Colonic mucosa (tissue), 4 donors: ENCODE data around the gene RPL22. TPM values are rescaled to one million over a fixed set of nuclear protein-coding genes. Genes with fewer than 3 reads are reported as not detected.
A peak's percentile ranks its signal among the peaks of the same experiment; 100 is the strongest.

Experiments used
- DNase-seq: peaks from one replicate; pipeline ENCODE4 v3.0.0-alpha.2; 2020
- H3K27ac ChIP-seq: fragments of 200-600 bp; one replicate; pipeline ENCODE4 v1.8.0; 2021
- H3K27me3 ChIP-seq: fragments of 200-600 bp; one replicate; pipeline ENCODE4 v1.8.0; 2021
- H3K36me3 ChIP-seq: fragments of 200-600 bp; one replicate; pipeline ENCODE4 v1.8.0; 2021
- H3K4me1 ChIP-seq: fragments of 200-600 bp; one replicate; pipeline ENCODE4 v1.8.0; 2021; ENCODE audit warnings: mild to moderate bottlenecking
- H3K4me3 ChIP-seq: fragments of 200-600 bp; one replicate; pipeline ENCODE4 v1.8.0; 2021
- H3K9ac ChIP-seq, 2 donors: one replicate each; pipeline ENCODE4 v1.7.0; 2013; ENCODE audit warnings: control low read depth in 2 of 2, low read depth in 2 of 2, low read length in 2 of 2
- H3K9me3 ChIP-seq: fragments of 200-600 bp; one replicate; pipeline ENCODE4 v1.8.0; 2021
- CTCF ChIP-seq: fragments of 200-600 bp; IDR thresholded peaks from one replicate; pipeline ENCODE4 v1.8.0; 2022; ENCODE audit warnings: antibody characterized with exemption, mild to moderate bottlenecking
- intact Hi-C: fragments of 100-400 bp; cut with DNase I; formaldehyde crosslinking; loops from one replicate; pipeline ENCODE4 v1.14.1; 2022
- total RNA-seq, 2 donors: library from RNA; stranded (reverse); fragmentation: NEBNext Ultra II Directional in 1 of 2; extraction: Animal tissue kit (Norgen Biotek cat#: 25700) in 1 of 2; gene quantifications; one replicate each; pipeline ENCODE4 v1.2.1, GENCODE V29; 2021
- donor health status: healthy.
- donor health status: DM: no; HTN: no; CAD: no.
- donor health status: DM: no; HTN: no; CAD: no.

Gene RPL22
- total RNA-seq, 2 donors from 2014 or later, result 314 to 378 TPM

GRCh38 chr1:6198646-6199297 is 623 bp downstream of the RPL22 start:
- Histone ChIP-seq H3K4me1 (peaks cover 6% of the 10 kb centered on the region), H3K9ac (peak overlapping the region; percentile 92 to 97), H3K27me3 (no peaks in the 10 kb centered on the region), H3K27ac (peak overlapping the region; percentile 73), H3K36me3 (no peaks in the 10 kb centered on the region), H3K4me3 (peak overlapping the region; percentile 100), H3K9me3 (no peaks in the 10 kb centered on the region)
- DNase-seq, result peak; percentile 37
- no peak for TF ChIP-seq CTCF
- intact Hi-C loops, result no loop called here

GRCh38 chr1:6197746-6198427 is 1.5 kb downstream of the RPL22 start:
- peaks cover 2% of the 10 kb centered on the region for H3K36me3 ChIP-seq
- intact Hi-C loops, result no loop called here

GRCh38 chr1:6191968-6192367 is 7.4 kb downstream of the RPL22 start:
- Histone ChIP-seq H3K4me1 (no peaks in the 10 kb centered on the region), H3K4me3 (no peak overlapping the region), H3K36me3 (peaks cover 9% of the 10 kb centered on the region), H3K9ac (no peak overlapping the region), H3K9me3 (no peaks in the 10 kb centered on the region), H3K27me3 (no peaks in the 10 kb centered on the region), H3K27ac (no peak overlapping the region)
- no peak for DNase-seq
- intact Hi-C loops, result no loop called here
- TF ChIP-seq CTCF, result no peak

More at GRCh38 chr1:6197746-6198427, 1.5 kb downstream of the RPL22 start:
- no peak for DNase-seq
- Histone ChIP-seq H3K9ac (peak overlapping the region in 1 of 2 donors; percentile 97), H3K27me3 (no peaks in the 10 kb centered on the region), H3K27ac (no peak overlapping the region), H3K9me3 (no peaks in the 10 kb centered on the region), H3K4me3 (peak overlapping the region; percentile 100), H3K4me1 (peaks cover 6% of the 10 kb centered on the region)
- TF ChIP-seq CTCF, result no peak

- intact Hi-C loops, result no loop called here
- DNase-seq, result no peak
- Histone ChIP-seq H3K27ac (no peak overlapping the region), H3K27me3 (no peaks in the 10 kb centered on the region), H3K4me3 (no peak overlapping the region), H3K36me3 (peaks cover 9% of the 10 kb centered on the region), H3K9me3 (no peaks in the 10 kb centered on the region), H3K4me1 (no peaks in the 10 kb centered on the region), H3K9ac (no peak overlapping the region)
- no peak for TF ChIP-seq CTCF
Measured at GRCh38 chr1:6188466-6188865, 10.9 kb downstream of the RPL22 start.

GRCh38 chr1:6185635-6186382 is 13.6 kb downstream of the RPL22 start:
- TF ChIP-seq CTCF, result peak; percentile 34
- Histone ChIP-seq H3K4me3 (no peak overlapping the region), H3K27me3 (peaks cover 2% of the 10 kb centered on the region), H3K36me3 (no peaks in the 10 kb centered on the region), H3K27ac (no peak overlapping the region), H3K9me3 (no peaks in the 10 kb centered on the region), H3K9ac (no peak overlapping the region), H3K4me1 (no peaks in the 10 kb centered on the region)
- intact Hi-C loops, result no loop called here
- DNase-seq, result no peak
